ENCODE data around the gene REL. TPM values are rescaled to one million over a fixed set of nuclear protein-coding genes. Genes with fewer than 3 reads are reported as not detected.

The REL gene
- total RNA-seq, 1 donor from 2014 or later: 8.6 TPM

DNA sequence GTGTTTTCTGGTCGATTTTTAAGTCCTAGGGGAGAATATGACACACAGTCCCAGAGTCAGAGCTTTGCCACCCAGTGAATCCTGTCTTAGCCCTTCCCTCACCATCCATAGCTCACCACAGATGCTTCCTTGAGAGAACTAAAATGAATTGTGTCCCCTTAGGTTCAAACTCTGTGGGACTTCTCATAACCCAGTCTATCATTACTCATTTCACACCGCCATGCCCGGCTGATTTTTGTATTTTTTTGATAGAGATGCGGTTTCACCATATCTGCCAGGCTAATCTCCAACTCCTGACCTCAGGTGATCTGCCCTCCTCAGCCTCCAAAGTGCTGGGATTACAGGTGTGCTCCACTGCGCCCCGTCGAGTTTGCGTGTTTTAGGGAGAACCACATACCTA, 66.8 kb downstream of the REL start:
- TF ChIP-seq, protein P1, sequence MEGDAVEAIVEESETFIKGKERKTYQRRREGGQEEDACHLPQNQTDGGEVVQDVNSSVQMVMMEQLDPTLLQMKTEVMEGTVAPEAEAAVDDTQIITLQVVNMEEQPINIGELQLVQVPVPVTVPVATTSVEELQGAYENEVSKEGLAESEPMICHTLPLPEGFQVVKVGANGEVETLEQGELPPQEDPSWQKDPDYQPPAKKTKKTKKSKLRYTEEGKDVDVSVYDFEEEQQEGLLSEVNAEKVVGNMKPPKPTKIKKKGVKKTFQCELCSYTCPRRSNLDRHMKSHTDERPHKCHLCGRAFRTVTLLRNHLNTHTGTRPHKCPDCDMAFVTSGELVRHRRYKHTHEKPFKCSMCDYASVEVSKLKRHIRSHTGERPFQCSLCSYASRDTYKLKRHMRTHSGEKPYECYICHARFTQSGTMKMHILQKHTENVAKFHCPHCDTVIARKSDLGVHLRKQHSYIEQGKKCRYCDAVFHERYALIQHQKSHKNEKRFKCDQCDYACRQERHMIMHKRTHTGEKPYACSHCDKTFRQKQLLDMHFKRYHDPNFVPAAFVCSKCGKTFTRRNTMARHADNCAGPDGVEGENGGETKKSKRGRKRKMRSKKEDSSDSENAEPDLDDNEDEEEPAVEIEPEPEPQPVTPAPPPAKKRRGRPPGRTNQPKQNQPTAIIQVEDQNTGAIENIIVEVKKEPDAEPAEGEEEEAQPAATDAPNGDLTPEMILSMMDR (IDR thresholded peaks at IDR 0.05; ENCODE audit: insufficient read depth, low read length, poor library complexity, severe bottlenecking): no peak

DNA sequence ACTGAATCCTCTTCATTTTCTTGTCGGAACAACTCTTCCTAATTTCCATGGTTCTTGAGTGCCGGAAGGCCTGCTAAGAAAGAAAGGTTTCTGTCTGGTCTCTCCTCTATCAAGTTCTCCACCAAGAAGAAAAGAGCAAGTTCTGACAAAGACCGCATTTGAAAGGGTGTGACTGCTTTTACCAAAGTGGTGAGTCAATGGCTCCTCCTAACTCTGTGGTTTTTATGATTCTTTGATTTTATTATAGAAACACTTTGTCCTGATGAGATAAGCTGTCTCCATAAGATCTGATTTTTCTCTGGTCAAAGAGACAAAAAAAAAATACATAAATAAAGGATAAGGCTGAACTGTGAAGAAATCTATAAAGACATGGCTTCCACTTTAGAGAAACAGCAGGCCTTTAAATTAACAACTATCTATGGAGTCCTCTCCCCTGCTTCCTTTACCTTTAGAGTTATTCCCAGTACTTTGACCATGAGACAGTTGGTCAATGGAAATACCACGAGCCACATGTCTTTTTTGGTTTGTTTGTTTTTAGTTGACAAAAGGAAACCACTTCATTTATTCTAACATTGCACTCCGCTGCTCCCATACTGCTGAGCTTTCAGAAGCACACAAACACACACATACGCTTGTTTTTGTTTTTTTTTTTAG, 67.7 kb downstream of the REL start:
- Histone ChIP-seq H3K27me3 (ENCODE audit: control insufficient read depth, insufficient read depth, low read length) (no peaks in the 10 kb centered on the region), H3K36me3 (ENCODE audit: control insufficient read depth, insufficient read depth, low read length) (no peaks in the 10 kb centered on the region), H3K4me3 (ENCODE audit: low read depth, low read length) (no peak overlapping the region)
- TF ChIP-seq, protein P1 (IDR thresholded peaks at IDR 0.05; ENCODE audit: insufficient read depth, low read length, poor library complexity, severe bottlenecking): no peak
- DNase-seq (ENCODE audit: low read depth): no peak

More for the DNA sequence above, 66.8 kb downstream of the REL start:
- Histone ChIP-seq H3K4me3 (ENCODE audit: low read depth, low read length) (no peak overlapping the region), H3K36me3 (ENCODE audit: control insufficient read depth, insufficient read depth, low read length) (no peaks in the 10 kb centered on the region), H3K27me3 (ENCODE audit: control insufficient read depth, insufficient read depth, low read length) (no peaks in the 10 kb centered on the region)
- no peak for DNase-seq (ENCODE audit: low read depth)

DNA sequence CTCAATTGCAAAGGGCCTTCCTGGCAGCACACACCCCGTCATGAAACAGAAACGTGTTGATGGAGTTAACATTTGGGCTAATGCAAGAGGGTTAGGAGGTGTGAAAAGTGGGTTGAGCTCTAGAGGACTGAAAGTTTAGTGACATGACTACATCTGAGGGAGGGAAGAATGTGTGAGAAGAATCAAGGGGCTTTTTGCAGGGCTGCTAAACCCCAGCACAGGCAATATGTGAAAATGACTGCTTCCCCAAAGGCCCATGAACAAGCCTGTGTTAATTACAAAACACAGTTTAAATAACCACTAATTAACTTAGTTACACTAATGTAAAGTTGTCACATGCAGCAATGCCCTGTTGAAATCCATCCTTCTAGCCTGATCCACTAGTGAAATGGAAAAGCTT, 72.8 kb downstream of the REL start:
- TF ChIP-seq, protein P1 (IDR thresholded peaks at IDR 0.05; ENCODE audit: insufficient read depth, low read length, poor library complexity, severe bottlenecking): no peak
- no peak for DNase-seq (ENCODE audit: low read depth)
- Histone ChIP-seq H3K4me3 (ENCODE audit: low read depth, low read length) (no peak overlapping the region), H3K36me3 (ENCODE audit: control insufficient read depth, insufficient read depth, low read length) (no peaks in the 10 kb centered on the region), H3K27me3 (ENCODE audit: control insufficient read depth, insufficient read depth, low read length) (no peaks in the 10 kb centered on the region)

DNA sequence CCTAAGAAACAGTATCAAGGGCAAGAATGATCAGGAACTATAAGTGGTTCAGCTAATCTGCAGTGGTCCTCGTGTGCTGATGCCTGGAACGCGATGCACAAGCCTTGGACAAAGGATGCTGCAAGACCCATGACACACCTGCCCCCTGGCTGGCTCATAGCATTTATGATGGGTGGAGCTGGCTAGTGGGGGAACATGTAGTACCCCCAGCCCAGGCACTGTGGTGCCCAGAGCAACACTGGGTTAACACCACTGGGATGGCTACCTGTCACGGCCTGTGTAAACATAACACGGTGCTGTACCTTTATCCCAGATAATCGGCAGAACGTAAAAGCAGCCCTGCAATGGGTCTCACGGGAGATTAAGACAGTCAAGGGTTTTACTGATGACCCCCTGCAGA, 75.8 kb downstream of the REL start:
- no peak overlapping the region for H3K4me3 ChIP-seq (ENCODE audit: low read depth, low read length)

DNA sequence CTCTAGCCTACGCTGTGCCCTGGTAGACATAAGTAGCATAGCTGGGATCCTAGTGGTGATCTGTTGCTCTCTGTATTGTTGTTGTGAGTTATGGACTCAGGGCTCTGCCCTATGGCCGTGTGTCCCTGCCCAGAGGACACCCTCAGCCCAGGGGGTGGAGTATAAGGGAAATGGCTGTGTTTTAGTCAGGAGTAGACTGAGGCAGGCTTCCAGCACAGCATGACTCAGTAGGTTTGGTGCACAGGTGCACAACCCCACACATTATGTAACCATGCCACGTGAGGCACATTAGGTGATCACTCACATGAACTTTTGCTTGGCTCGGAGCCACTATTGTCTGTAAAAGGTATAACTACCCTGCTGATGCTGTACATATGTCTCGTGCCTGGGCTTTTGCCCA, 76.3 kb downstream of the REL start:
- TF ChIP-seq, protein P1 (IDR thresholded peaks at IDR 0.05; ENCODE audit: insufficient read depth, low read length, poor library complexity, severe bottlenecking): no peak
- no peak for DNase-seq (ENCODE audit: low read depth)
- no peaks in the 10 kb centered on the region for H3K27me3 ChIP-seq (ENCODE audit: control insufficient read depth, insufficient read depth, low read length)
- H3K36me3 ChIP-seq (ENCODE audit: control insufficient read depth, insufficient read depth, low read length): no peaks in the 10 kb centered on the region
- no peak overlapping the region for H3K4me3 ChIP-seq (ENCODE audit: low read depth, low read length)

More for the DNA sequence above, 75.8 kb downstream of the REL start:
- DNase-seq (ENCODE audit: low read depth): no peak
- H3K36me3 ChIP-seq (ENCODE audit: control insufficient read depth, insufficient read depth, low read length): no peaks in the 10 kb centered on the region
- no peaks in the 10 kb centered on the region for H3K27me3 ChIP-seq (ENCODE audit: control insufficient read depth, insufficient read depth, low read length)
- TF ChIP-seq, protein P1 (IDR thresholded peaks at IDR 0.05; ENCODE audit: insufficient read depth, low read length, poor library complexity, severe bottlenecking): no peak

DNA sequence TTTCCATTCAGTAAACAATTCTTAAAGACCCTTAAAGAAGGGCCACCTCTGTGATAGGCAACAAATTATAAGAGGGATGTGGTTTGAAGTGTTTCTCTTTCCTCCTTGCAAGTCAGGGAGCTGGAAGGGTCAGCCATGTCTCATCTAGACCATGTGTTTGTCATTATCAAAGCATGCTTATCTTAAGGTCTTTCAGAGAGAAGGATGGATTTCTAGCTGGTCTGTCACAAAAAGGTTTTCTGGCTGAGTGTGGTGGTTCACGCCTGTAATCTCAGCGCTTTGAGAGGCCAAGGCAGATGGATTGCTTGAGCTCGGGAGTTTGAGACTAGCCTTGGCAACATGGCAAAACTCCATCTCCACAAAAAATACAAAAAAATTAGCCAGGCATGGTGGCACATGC, 77.0 kb downstream of the REL start:
- DNase-seq (ENCODE audit: low read depth): no peak
- Histone ChIP-seq H3K4me3 (ENCODE audit: low read depth, low read length) (no peak overlapping the region), H3K36me3 (ENCODE audit: control insufficient read depth, insufficient read depth, low read length) (no peaks in the 10 kb centered on the region), H3K27me3 (ENCODE audit: control insufficient read depth, insufficient read depth, low read length) (no peaks in the 10 kb centered on the region)
- TF ChIP-seq, protein P1 (IDR thresholded peaks at IDR 0.05; ENCODE audit: insufficient read depth, low read length, poor library complexity, severe bottlenecking): no peak

All from kidney epithelial cell (primary cell).